ENCODE measurements around the gene HLA-DQA1.
"Not testable (repeated sequence)": the region's sequence is repeated elsewhere in the genome, so short reads cannot be mapped to it uniquely, and the experiment has no call there.

Gene HLA-DQA1

DNA sequence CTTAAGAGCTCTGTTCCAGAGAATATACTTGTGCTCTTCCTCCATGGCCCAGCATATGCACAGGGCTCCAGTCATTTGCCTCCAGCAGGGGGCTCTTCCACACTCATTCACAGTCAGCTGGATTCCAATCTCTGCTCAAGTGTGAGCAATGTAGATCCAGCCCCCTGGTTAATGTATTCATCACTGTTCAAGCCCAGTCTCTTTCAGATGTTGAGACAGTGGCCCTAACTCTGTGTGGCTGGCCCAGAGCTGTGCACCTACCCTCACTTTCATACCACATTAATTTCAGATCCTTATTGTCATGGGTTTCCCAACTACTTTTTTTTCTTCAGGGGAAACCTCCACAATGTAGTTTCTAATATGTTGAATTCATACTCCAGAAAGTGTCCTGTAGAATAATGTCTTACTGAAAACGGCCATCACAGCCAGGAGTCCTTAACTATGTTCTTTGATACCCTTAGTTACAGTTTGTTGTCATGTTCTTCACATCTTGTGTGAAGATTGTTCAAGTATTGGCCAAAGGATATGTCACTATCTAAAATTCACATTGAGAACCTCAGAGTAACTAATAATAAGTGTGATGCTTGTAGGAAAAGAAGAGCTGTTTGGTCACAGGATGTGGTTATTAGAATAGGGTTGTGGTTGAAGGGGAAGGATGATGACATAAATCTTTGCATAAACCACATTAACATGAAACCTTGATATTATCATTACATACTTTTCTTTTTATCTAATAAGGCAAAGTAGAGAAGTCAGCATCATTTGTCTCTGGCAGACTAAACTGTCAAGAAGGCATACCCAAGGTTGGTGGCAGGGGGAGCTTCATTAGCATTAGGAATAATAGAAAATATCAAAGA lies 14.4 kb upstream of the HLA-DQA1 start:
- DNase-seq: peak; percentile 49

- no peak for DNase-seq
Observed at GRCh38 chr6:32623693-32624092, 13.5 kb upstream of the HLA-DQA1 start.

DNA sequence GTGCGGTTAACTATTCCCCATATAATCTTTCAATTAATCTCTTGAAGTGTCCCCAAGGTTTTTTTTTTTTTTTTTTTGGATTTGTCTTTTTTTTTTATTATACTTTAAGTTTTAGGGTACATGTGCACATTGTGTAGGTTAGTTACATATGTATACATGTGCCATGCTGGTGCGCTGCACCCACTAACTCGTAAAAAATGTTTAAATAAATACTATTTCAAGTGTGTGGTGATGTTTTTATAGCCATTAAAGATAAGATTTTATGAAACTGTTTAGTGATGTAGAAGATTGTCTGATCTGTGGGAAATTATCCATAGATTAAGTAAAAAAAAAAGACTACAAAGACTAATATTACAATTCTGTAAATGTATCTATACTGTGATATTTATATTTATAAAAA lies 12.6 kb upstream of the HLA-DQA1 start:
- no peak for DNase-seq

DNA sequence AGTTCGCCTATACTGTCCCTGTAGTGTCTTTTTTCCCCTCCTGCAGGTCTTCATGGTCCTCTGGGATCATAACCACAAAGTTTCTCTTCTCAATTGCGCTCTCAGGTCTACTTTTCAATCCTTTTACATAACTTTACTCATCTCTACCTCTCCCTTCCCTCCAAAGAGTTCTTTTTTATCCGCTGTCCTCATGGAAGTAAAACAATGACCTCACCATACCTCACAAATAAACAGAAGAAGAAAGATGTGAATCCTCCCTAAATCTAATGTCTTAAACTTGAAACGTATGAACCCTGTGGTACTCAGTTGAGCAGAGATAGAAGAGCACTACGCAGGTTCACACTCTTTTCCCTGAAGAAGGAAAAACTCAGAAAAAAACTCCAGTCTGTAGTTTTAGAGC lies 12.1 kb upstream of the HLA-DQA1 start:
- no peak for DNase-seq

GRCh38 chr6:32627249-32627648 lies 10.0 kb upstream of the HLA-DQA1 start:
- DNase-seq: no peak

DNA sequence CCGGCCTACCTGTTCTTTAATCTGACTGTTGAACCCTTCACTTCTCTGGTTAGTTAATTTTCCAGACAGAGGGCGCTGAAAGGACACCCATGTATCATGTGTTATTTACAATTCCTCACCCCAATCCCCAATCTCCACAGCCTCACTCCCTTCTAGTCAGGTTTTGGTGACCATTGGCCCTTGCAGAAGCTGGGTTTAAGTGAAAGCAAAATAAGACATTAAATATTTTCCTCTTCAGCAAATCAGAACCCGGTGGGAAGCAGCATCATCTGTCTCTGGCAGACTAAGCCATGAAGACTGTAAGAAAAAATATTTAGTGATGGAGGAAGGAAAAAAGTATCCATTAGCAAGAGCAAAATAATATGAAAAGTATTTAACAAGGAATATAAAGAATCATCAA lies 9.4 kb upstream of the HLA-DQA1 start:
- no peak for DNase-seq

DNA sequence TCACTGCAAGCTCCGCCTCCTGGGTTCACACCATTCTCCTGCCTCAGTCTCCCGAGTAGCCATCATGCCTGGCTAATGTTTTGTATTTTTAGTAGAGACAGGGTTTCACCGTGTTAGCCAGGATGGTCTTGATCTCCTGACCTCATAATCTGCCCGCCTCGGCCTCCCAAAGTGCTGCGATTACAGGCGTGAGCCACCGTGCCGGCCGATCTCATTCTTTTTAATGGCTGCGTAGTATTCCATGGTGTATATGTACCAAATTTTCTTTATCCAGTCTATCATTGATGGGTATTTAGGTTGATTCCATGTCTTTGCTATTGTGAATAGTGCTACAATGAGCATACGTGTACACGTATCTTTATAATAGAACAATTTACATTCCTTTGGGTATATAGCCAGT lies 7.4 kb upstream of the HLA-DQA1 start:
- not testable (repeated sequence) for DNase-seq

DNA sequence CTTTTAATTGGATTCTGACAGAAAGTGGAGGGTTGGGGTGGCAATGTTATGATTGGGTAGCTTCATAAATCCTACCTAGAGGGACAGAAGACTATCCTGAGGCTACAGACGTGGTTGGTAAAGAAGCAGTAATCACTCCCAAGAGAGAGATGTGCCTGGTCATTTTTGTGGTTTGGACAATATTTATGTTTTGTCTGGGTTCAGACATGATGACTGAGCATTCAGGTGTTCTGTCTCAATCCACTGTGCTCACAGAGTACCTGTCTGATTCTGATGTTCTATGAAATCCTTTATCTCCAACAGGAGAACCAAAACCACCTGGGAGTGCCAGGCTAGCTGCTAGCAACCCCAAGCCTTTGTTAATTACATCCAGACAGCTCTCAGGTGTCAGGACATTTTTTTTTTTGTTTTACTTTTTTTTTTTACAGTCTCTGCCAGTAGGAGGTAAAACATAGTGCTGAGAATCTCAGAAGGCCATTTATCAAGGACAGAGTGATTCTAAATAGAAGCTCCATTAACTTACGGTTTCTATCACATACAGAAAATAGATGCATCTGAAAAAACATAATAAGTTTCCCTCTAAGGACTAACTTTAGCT lies 1.6 kb upstream of the HLA-DQA1 start:
- no peak for DNase-seq

- DNase-seq: no peak
Observed at GRCh38 chr6:32637883-32638282, 677 bp downstream of the HLA-DQA1 start.

GRCh38 chr6:32638532-32639219 lies 1.5 kb downstream of the HLA-DQA1 start:
- no peak for DNase-seq

DNA sequence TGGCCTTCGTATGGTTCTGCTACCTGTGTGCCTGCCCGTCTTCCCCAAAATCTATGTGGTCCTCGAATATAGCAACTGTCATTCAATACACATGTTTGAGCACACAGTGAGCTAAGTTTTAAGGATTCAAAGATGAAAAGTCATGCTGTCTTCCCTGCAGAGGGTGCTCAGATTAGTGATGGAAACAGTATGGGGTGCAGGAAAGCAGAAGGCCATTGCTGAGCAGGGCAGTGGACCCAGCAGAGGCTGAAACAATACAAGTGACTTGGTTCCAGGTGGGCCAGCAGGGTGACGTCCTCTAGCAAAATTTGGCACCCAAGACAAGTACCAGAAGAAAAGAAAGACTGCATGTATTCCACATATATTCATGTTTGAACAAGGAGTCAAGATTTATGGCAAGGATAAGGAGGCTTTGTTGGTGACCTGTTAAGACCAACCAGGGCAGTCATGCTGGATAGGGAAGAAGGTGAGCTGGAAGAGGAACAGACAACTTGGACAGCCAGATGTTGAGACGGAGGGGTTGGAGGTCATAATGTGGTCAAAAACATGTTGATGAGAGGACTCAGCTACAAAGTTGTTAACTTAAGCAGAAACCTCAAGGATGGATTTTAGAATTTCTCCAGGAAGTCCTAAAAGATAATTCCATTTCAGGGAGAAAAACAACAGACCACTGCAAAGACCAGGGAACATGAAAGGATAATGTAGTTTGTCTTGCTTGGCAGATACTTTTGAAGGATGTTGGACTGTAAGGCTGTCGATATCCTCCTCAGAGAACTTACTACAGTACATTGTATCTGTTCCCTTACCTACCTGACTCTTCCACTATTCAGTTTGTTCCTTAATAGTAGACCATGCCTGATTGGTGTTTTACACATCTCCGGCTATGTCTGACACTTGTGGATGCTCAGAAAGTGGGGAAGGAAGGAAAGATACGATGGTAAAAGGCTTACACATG lies 2.5 kb downstream of the HLA-DQA1 start:
- DNase-seq: no peak

DNA sequence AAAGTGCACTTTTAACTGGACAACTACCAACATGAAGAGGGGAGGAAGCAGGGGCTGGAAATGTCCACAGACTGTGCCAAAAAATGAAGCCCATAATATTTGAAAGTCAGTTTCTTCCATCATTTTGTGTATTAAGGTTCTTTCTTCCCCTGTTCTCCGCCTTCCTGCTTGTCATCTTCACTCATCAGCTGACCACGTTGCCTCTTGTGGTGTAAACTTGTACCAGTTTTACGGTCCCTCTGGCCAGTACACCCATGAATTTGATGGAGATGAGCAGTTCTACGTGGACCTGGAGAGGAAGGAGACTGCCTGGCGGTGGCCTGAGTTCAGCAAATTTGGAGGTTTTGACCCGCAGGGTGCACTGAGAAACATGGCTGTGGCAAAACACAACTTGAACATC lies 3.9 kb downstream of the HLA-DQA1 start:
- DNase-seq: no peak

- not testable (repeated sequence) for DNase-seq
Observed at GRCh38 chr6:32641785-32642719, 4.8 kb downstream of the HLA-DQA1 start.

GRCh38 chr6:32642720-32643106 lies 5.5 kb downstream of the HLA-DQA1 start:
- no peak for DNase-seq

GRCh38 chr6:32643904-32644303 lies 6.7 kb downstream of the HLA-DQA1 start:
- DNase-seq: no peak

- no peak for DNase-seq
Observed at GRCh38 chr6:32645047-32645703, 8.0 kb downstream of the HLA-DQA1 start.

GRCh38 chr6:32655203-32655710 lies 18.1 kb downstream of the HLA-DQA1 start:
- DNase-seq: no peak

GRCh38 chr6:32657329-32657728 lies 20.1 kb downstream of the HLA-DQA1 start:
- not testable (repeated sequence) for DNase-seq

DNA sequence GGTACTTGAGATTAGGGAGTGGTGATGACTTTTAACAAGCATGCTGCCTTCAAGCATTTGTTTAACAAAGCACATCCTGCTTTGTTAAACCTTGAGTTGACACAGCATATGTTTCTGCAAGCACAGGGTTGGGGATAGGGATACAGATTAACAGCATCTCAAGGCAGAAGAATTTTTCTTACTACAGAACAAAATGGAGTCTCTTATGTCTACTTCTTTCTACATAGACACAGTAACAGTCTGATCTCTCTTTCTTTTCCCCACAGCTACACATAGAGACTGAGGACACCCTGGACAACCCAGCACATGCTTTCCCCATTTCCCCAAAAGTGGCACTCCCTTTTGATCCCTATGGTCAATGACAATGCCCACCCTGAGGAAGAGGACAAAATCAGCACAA lies 20.6 kb downstream of the HLA-DQA1 start:
- DNase-seq: not testable (repeated sequence)

GRCh38 chr6:32658268-32658897 lies 21.2 kb downstream of the HLA-DQA1 start:
- DNase-seq: no peak

All from stimulated activated CD8-positive, alpha-beta memory T cell treated with anti-CD3 and anti-CD28 coated beads, Interleukin-4, amount 100 ng/mL, for 48 hours (primary cell).